Karpas-422 (cell line): ENCODE data around the gene HDLBP. TPM values are rescaled to one million over a fixed set of nuclear protein-coding genes. Genes with fewer than 3 reads are reported as not detected.

Experiments
- DNase-seq: peaks from one replicate; pipeline ENCODE4 v3.0.0-alpha.2; 2015
- H2AFZ ChIP-seq: fragments of 200-600 bp; sonication (generic); 2 replicates; pipeline ENCODE4 v1.6.1; 2014; ENCODE audit warnings: antibody characterized with exemption, low read length, mixed read lengths
- H3K27ac ChIP-seq: fragments of 200-600 bp; sonication (generic); 2 replicates; pipeline ENCODE4 v1.5.1; 2014; ENCODE audit warnings: mild to moderate bottlenecking, low read length, moderate library complexity
- H3K27me3 ChIP-seq: fragments of 200-600 bp; sonication (generic); 2 replicates; pipeline ENCODE4 v1.6.1; 2014; ENCODE audit warnings: low read length, mixed read lengths
- H3K36me3 ChIP-seq: fragments of 200-600 bp; sonication (generic); 2 replicates; pipeline ENCODE4 v1.6.1; 2014; ENCODE audit warnings: low read length, mixed read lengths; ENCODE audit not compliant: insufficient read depth
- H3K4me1 ChIP-seq: fragments of 200-600 bp; sonication (generic); 2 replicates; pipeline ENCODE4 v1.6.1; 2014; ENCODE audit warnings: mild to moderate bottlenecking, low read length, mixed read lengths
- H3K4me2 ChIP-seq: fragments of 200-600 bp; sonication (generic); 2 replicates; pipeline ENCODE4 v1.6.1; 2014; ENCODE audit warnings: low read length, low read depth, mild to moderate bottlenecking; ENCODE audit not compliant: poor library complexity, severe bottlenecking
- H3K4me3 ChIP-seq: fragments of 200-600 bp; sonication (generic); 2 replicates; pipeline ENCODE4 v1.5.1; 2014; ENCODE audit warnings: mild to moderate bottlenecking, antibody characterized with exemption, low read length, mixed read lengths
- H3K79me2 ChIP-seq: fragments of 200-600 bp; sonication (generic); 2 replicates; pipeline ENCODE4 v1.6.1; 2014; ENCODE audit warnings: mild to moderate bottlenecking, low read length, mixed read lengths
- H3K9ac ChIP-seq: fragments of 200-600 bp; sonication (generic); 2 replicates; pipeline ENCODE4 v1.6.0; 2014; ENCODE audit warnings: low read length
- H3K9me2 ChIP-seq: fragments of 200-600 bp; sonication (generic), shearing (Covaris generic); replicated peaks from 2 replicates; pipeline ENCODE4 v1.6.0; 2014; ENCODE audit warnings: mild to moderate bottlenecking, low read length, moderate library complexity; ENCODE audit not compliant: insufficient read depth
- H3K9me3 ChIP-seq: fragments of 300-700, 200-600 bp; sonication (generic); 2 replicates; pipeline ENCODE4 v1.6.1; 2014; ENCODE audit warnings: low read length, mixed read lengths
- H4K20me1 ChIP-seq: fragments of 200-600 bp; sonication (generic); 2 replicates; pipeline ENCODE4 v1.6.1; 2014; ENCODE audit warnings: mild to moderate bottlenecking, antibody characterized with exemption, low read length, low read depth; ENCODE audit not compliant: insufficient read depth
- total RNA-seq: library from RNA; depleted of rRNA; stranded (reverse); fragments of >200 nt; shearing (Covaris generic); gene quantifications from 2 replicates; pipeline ENCODE4 v1.2.3, GENCODE V29; 2014; ENCODE audit warnings: low replicate concordance

HDLBP gene
- total RNA-seq, 1 experiment from 2014 or later, result 141 TPM

DNA sequence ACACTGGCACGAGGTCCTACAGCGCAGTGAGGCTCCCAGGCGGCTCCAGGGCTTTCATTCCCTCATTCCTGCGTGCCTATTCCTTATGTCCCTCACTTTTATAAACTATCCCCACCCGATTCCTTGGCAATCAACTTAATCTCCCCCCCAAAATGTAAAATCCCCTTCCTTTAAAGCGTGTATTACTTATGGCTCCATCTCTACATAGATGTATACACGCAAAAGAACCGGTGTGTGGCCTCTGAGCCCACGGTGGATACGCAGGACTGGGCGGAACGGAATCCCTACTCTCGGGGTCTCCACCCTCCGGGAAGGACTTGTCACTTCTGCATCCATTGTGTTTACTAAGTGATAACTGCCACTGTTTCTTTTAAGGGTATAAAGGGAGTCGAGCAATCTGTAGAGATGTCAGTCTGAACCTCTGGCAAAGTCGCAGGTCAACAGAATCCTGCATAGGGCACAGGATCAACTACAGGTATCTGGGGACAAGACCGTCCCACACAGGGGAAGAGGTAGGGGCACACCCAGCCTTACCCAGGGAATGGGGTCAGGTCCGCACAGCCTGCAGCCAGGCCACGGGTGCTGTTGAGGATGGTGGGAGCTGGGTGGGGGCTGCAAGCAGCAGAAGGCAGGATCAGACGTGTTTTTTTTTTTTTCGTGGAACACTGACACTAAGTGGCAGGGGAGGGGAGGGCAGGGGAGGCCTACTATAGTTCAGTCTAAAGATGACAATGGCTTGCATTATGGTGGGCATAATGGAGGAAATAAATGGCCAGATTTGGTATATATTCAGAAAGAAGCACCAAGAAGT lies 42.1 kb downstream of the HDLBP start:
- DNase-seq, result no peak

DNA sequence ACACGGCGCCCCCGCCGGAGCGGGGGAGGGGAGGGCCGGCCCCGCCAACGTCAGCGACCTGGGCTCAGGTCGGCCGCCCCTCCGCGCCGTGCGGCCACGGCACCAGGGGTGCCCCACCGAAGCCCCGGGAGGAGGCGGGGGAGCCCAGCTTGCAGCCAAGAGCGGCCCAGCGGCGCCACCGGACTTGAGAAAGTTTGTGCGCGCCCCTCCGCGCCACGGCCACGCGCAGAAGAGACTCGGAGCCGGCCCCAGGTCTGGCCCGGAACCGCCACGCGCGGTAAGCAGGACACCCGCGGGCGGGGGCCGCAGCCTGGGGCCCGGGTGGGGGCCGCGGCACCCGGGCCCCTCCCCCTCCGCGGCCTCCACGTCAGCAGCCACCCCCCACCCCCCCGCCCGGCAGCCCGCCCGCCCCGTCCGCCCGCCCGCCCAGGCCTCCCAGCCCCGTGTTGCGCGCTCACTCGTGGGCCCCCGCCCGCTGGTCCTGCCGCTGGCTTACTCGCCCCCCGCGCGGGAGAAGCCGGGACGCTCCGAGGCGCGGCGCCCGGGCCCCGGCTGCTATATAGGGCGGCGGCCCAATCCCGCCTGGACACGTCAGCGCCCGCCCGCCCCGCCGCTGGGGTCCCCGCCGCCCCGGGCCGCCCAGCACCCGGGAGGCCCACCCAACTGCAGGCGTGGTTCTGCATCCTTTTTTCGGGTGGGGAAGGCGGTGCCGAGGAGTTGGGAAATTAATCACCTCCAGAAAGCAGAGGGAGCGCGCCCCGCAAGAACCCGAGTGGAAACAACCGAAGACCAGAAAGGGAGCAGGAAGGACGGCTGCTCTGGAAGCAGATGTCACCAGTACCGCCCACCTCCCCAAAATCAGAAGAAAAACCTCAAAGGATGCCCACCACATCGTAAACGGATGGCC lies 42.9 kb downstream of the HDLBP start:
- DNase-seq, result peak; percentile 72
- Histone ChIP-seq H2AFZ (no peak overlapping the region), H3K9me3 (no peaks in the 10 kb centered on the region), H3K9ac (peak overlapping the region; percentile 78), H3K4me3 (peak overlapping the region; percentile 80), H3K36me3 (no peaks in the 10 kb centered on the region; the same call in 1 of the 2 replicates), H3K9me2 (no peaks in the 10 kb centered on the region), H4K20me1 (peaks cover 67% of the 10 kb centered on the region), H3K4me1 (peaks cover 23% of the 10 kb centered on the region), H3K4me2 (peak overlapping the region; percentile 90), H3K79me2 (peaks cover 84% of the 10 kb centered on the region), H3K27ac (no peak overlapping the region), H3K27me3 (no peaks in the 10 kb centered on the region)

More for the DNA sequence above, 42.1 kb downstream of the HDLBP start:
- Histone ChIP-seq H3K9me2 (no peaks in the 10 kb centered on the region), H3K27me3 (no peaks in the 10 kb centered on the region), H3K4me1 (peaks cover 23% of the 10 kb centered on the region), H3K9me3 (no peaks in the 10 kb centered on the region), H3K4me3 (peak overlapping the region; percentile 70), H2AFZ (no peak overlapping the region), H3K27ac (no peak overlapping the region), H3K36me3 (no peaks in the 10 kb centered on the region; the same call in 1 of the 2 replicates), H3K79me2 (peaks cover 80% of the 10 kb centered on the region), H4K20me1 (peaks cover 68% of the 10 kb centered on the region), H3K9ac (peak overlapping the region; percentile 63), H3K4me2 (peak overlapping the region; percentile 79)

DNA sequence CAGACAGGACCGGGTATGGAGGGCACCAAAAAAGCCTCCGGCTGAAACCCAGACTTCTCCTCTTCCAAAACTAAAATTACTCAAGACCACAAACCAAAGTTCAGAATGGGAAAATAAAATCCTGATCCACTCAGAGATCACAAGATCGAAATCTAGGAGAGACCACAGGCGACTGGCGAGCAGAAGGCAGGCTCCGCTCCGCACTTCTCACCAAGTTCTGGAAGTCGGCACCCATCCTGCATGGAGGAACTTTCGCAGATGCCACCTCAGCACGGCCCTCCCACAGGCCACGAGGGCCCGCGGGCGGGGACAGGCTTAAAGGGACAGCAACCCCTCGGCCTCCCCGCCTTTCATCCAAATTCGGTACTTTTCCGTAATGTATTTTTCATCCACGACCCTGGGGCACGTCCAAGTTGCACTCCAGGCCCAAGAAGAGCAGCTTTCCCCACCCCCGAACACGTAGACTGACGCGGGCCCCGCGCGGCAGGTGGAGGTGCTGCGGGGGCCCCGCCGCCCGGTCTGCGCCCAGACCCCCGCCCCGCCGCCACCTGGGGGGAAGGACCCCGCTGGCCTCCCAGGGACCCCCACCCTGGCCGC lies 43.7 kb downstream of the HDLBP start:
- peaks cover 83% of the 10 kb centered on the region for H3K79me2 ChIP-seq
- DNase-seq, result peak; percentile 76
- peak overlapping the region; percentile 80 for H3K4me3 ChIP-seq
- H4K20me1 ChIP-seq, result peaks cover 67% of the 10 kb centered on the region
- no peaks in the 10 kb centered on the region; the same call in 1 of the 2 replicates for H3K36me3 ChIP-seq
- H3K27me3 ChIP-seq, result no peaks in the 10 kb centered on the region
- no peaks in the 10 kb centered on the region for H3K9me2 ChIP-seq
- H2AFZ ChIP-seq, result no peak overlapping the region
- peaks cover 23% of the 10 kb centered on the region for H3K4me1 ChIP-seq
- H3K4me2 ChIP-seq, result peak overlapping the region; percentile 90
- H3K9ac ChIP-seq, result peak overlapping the region; percentile 78
- H3K9me3 ChIP-seq, result no peaks in the 10 kb centered on the region
- no peak overlapping the region for H3K27ac ChIP-seq

DNA sequence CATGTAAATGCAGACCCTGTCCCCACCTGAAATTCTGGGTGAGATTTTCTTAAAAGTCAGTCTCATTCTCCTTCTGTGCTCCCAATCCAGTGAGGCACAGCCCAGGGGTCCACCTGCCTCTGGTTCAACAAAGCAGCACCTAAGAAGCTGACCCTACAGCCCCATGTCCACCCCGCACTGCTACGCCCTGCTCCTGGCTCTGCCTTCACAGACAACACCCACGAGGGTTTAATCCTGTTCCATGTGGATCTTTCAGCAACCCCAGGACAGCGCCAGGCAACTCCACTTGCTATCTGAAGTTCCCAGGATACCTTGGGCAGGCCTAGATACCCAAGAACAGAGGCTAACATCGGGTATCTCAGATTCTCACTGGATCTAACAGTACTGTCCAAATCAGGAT lies 44.9 kb downstream of the HDLBP start:
- H3K4me2 ChIP-seq, result peak overlapping the region; percentile 90

DNA sequence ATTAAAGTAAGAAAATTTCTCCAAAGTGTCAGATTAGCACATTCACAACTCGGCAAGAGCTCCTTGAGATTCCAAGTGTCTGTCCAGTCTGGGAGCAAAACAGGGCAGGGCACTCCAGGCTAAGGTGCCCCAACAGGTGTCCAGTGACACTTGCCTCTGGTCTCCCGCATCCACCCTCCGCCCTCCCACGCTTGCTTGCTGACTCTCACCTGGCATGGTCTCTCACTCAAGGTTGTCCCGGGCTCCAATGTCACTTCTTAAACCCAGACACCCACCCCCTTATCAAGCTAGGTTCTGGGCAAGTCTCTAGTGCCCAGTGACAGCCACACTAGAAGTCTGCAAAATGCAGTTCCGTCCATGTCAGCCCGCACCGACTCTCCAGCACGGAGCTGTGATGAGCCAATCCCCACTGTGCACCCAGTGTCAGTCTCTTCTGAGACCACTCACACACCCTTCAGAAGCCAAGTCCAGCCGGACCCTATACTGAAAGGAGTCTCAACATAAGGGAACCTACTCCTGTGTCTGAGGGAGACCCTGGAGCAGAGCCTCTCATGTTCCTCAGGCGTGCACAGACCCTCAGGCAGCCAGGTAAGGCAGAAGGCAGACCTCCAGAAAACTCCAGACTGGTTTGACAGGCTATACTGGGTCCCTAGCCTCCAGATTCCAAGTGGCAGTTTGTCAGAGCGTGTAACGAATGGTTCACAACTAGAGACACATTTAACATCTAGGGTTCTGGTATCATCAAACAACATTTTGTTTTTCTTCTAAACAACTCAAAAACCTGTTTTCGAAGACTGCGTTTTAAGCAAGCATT lies 45.6 kb downstream of the HDLBP start:
- no peak overlapping the region for H3K9ac ChIP-seq
- H3K4me1 ChIP-seq, result peaks cover 23% of the 10 kb centered on the region
- H3K4me2 ChIP-seq, result no peak overlapping the region
- no peak overlapping the region for H2AFZ ChIP-seq
- no peak for DNase-seq
- H3K9me3 ChIP-seq, result no peaks in the 10 kb centered on the region
- peaks cover 77% of the 10 kb centered on the region for H3K79me2 ChIP-seq
- no peaks in the 10 kb centered on the region for H3K9me2 ChIP-seq
- no peaks in the 10 kb centered on the region; the same call in 1 of the 2 replicates for H3K36me3 ChIP-seq
- H3K27me3 ChIP-seq, result no peaks in the 10 kb centered on the region
- H3K27ac ChIP-seq, result no peak overlapping the region
- H4K20me1 ChIP-seq, result peaks cover 58% of the 10 kb centered on the region
- H3K4me3 ChIP-seq, result no peak overlapping the region

More for the DNA sequence above, 44.9 kb downstream of the HDLBP start:
- no peaks in the 10 kb centered on the region for H3K9me3 ChIP-seq
- no peak overlapping the region for H3K4me3 ChIP-seq
- DNase-seq, result no peak
- peak overlapping the region; percentile 78; the same call in 1 of the 2 replicates for H3K9ac ChIP-seq
- peaks cover 63% of the 10 kb centered on the region for H4K20me1 ChIP-seq
- H2AFZ ChIP-seq, result no peak overlapping the region
- H3K79me2 ChIP-seq, result peaks cover 83% of the 10 kb centered on the region
- no peaks in the 10 kb centered on the region; the same call in 1 of the 2 replicates for H3K36me3 ChIP-seq
- H3K9me2 ChIP-seq, result no peaks in the 10 kb centered on the region
- no peaks in the 10 kb centered on the region for H3K27me3 ChIP-seq
- no peak overlapping the region for H3K27ac ChIP-seq
- peaks cover 23% of the 10 kb centered on the region for H3K4me1 ChIP-seq

DNA sequence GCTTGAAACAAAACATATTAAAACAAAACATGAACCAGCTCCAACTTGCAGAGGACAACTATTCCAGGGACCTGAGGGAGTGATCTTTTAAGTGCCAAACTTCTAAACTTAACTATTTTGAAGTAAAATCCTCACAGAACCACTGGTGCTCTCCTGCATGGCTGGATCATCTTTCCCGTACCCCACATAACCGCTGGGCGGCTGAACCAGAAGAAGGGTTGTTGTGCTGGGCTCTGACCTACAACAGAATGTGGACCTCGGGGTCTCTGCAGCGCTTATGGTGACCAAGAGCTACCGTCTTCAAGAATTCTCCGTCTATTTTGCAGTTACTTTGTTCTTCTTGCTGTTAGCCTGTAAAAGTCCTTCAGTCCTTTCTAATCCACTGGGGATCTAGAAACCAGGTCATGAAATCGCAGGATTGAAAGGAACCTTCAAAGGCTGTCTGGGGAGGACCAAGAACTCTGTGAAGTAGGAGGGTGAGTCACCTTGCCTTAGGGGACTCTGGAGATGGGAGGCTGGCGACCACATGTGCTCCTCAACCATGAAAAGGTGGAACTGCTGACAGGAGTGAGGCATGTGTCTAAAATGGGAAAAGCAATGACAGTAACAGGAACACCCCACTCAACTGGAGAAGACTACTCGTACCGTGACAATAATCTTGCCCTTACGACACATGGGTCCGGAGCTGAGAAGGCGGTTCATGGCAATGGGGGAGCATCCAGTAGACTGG lies 46.6 kb downstream of the HDLBP start:
- no peak overlapping the region for H2AFZ ChIP-seq
- H3K27ac ChIP-seq, result no peak overlapping the region
- H3K79me2 ChIP-seq, result peaks cover 69% of the 10 kb centered on the region
- no peaks in the 10 kb centered on the region for H3K9me3 ChIP-seq
- H3K4me2 ChIP-seq, result no peak overlapping the region
- peaks cover 23% of the 10 kb centered on the region for H3K4me1 ChIP-seq
- no peak for DNase-seq
- no peaks in the 10 kb centered on the region; the same call in 1 of the 2 replicates for H3K36me3 ChIP-seq
- no peaks in the 10 kb centered on the region for H3K27me3 ChIP-seq
- H3K9me2 ChIP-seq, result no peaks in the 10 kb centered on the region
- H3K9ac ChIP-seq, result no peak overlapping the region
- no peak overlapping the region for H3K4me3 ChIP-seq
- H4K20me1 ChIP-seq, result peaks cover 48% of the 10 kb centered on the region

DNA sequence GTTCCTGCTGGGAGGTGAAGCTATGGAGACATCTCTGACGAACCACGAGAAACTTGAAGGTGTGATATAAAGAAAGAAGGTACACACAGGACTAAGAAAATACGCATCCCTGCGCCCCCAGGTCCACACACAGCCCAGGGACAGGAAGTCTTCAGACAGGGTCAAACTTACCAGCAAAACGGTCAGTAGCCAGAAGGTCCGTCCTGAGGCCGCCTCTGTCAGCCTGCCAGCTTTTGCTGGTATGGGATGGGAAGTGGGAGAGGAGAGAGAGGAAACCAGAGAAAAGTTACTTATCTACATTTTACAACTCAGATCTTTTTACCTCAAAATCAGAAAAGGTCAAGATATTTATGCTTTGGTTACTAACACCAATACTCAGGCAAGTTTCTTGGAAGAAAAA lies 47.2 kb downstream of the HDLBP start:
- Histone ChIP-seq H3K4me1 (peaks cover 21% of the 10 kb centered on the region), H3K9me2 (no peaks in the 10 kb centered on the region), H3K9ac (no peak overlapping the region), H3K36me3 (no peaks in the 10 kb centered on the region; the same call in 1 of the 2 replicates), H4K20me1 (peaks cover 42% of the 10 kb centered on the region), H2AFZ (no peak overlapping the region), H3K4me2 (no peak overlapping the region), H3K27me3 (no peaks in the 10 kb centered on the region), H3K27ac (no peak overlapping the region), H3K4me3 (no peak overlapping the region), H3K79me2 (peaks cover 63% of the 10 kb centered on the region), H3K9me3 (no peaks in the 10 kb centered on the region)
- no peak for DNase-seq
